Spinal cord (tissue), 10 donors: ENCODE measurements around the gene COL23A1. TPM values are rescaled to one million over a fixed set of nuclear protein-coding genes. Genes with fewer than 3 reads are reported as not detected.

Source experiments
- DNase-seq, 6 donors: peaks; one replicate each; pipeline versions ENCODE4 v3.0.0 to v3.0.0-alpha.2; 2013 to 2015; ENCODE audit warnings: low spot score in 6 of 6, low read depth in 4 of 6
- H3K27ac ChIP-seq: one replicate; pipeline ENCODE4 v1.5.1; 2013; ENCODE audit warnings: low read depth, low read length, control low read depth
- H3K27me3 ChIP-seq: one replicate; pipeline ENCODE4 v1.6.1; 2013; ENCODE audit warnings: low read length; ENCODE audit not compliant: control insufficient read depth, insufficient read depth
- H3K36me3 ChIP-seq: one replicate; pipeline ENCODE4 v1.6.1; 2013; ENCODE audit warnings: low read length; ENCODE audit not compliant: control insufficient read depth, insufficient read depth
- H3K4me1 ChIP-seq: one replicate; pipeline ENCODE4 v1.6.1; 2013; ENCODE audit warnings: low read length; ENCODE audit not compliant: control insufficient read depth, insufficient read depth
- H3K4me3 ChIP-seq: one replicate; pipeline ENCODE4 v1.5.1; 2013; ENCODE audit warnings: low read depth, low read length, control low read depth
- H3K9me3 ChIP-seq: one replicate; pipeline ENCODE4 v1.6.1; 2013; ENCODE audit warnings: low read length; ENCODE audit not compliant: control insufficient read depth, insufficient read depth
- WGBS: methylation state at CpG from one replicate; pipeline ENCODE4 v1.1.5; 2013; ENCODE audit warnings: missing lambda C conversion rate; ENCODE audit not compliant: insufficient coverage; 5-methylcytosine and 5-hydroxymethylcytosine counted together
- polyA plus RNA-seq, 2 donors: library from polyadenylated mRNA; unstranded; fragments of 120-200 nt; gene quantifications; one replicate each; pipeline ENCODE4 v1.2.1, GENCODE V29; 2013; ENCODE audit not compliant: insufficient read length in 2 of 2
- total RNA-seq, 2 donors: library from RNA; depleted of rRNA in 1 of 2; stranded (reverse); fragments of 120-200 nt in 1 of 2; fragments of >200 nt in 1 of 2; gene quantifications; one replicate each; pipeline versions ENCODE4 v1.2.3 to v1.2.4, GENCODE V29; 2013 to 2014
- donor health status: healthy.

The COL23A1 gene
- total and polyA plus RNA-seq, 4 donors = 2.8 to 9.7 (median 8.0) TPM

GRCh38 chr5:178577944-178578343 is 12.2 kb downstream of the COL23A1 start:
- DNase-seq = no peak
- Histone ChIP-seq H3K27ac (no peak overlapping the region), H3K27me3 (peaks cover 12% of the 10 kb centered on the region), H3K9me3 (no peaks in the 10 kb centered on the region), H3K4me1 (peaks cover 13% of the 10 kb centered on the region), H3K36me3 (no peaks in the 10 kb centered on the region), H3K4me3 (no peak overlapping the region)
- WGBS = 90% methylated on average over 7 of the region's 7 CpGs

GRCh38 chr5:178577376-178577839 is 12.8 kb downstream of the COL23A1 start:
- WGBS = 40% methylated on average over 31 of the region's 31 CpGs
- Histone ChIP-seq H3K27me3 (peaks cover 12% of the 10 kb centered on the region), H3K36me3 (no peaks in the 10 kb centered on the region), H3K27ac (no peak overlapping the region), H3K4me3 (no peak overlapping the region), H3K9me3 (peaks cover 2% of the 10 kb centered on the region), H3K4me1 (peaks cover 13% of the 10 kb centered on the region)
- DNase-seq = no peak

GRCh38 chr5:178576591-178577351 is 13.4 kb downstream of the COL23A1 start:
- peak in 2 of 6 donors; percentile 38 to 56 for DNase-seq
- Histone ChIP-seq H3K36me3 (no peaks in the 10 kb centered on the region), H3K4me1 (peaks cover 13% of the 10 kb centered on the region), H3K27ac (no peak overlapping the region), H3K4me3 (no peak overlapping the region), H3K27me3 (peaks cover 12% of the 10 kb centered on the region), H3K9me3 (peaks cover 2% of the 10 kb centered on the region)
- WGBS = 2% methylated on average over 85 of the region's 92 CpGs

GRCh38 chr5:178573216-178573615 is 17.0 kb downstream of the COL23A1 start:
- WGBS = 81% methylated on average over 5 of the region's 7 CpGs
- no peak overlapping the region for H3K4me3 ChIP-seq
- no peak for DNase-seq
- H3K36me3 ChIP-seq = no peaks in the 10 kb centered on the region
- peaks cover 13% of the 10 kb centered on the region for H3K4me1 ChIP-seq
- H3K27me3 ChIP-seq = peaks cover 12% of the 10 kb centered on the region
- H3K9me3 ChIP-seq = peaks cover 2% of the 10 kb centered on the region
- H3K27ac ChIP-seq = no peak overlapping the region

GRCh38 chr5:178572617-178573016 is 17.6 kb downstream of the COL23A1 start:
- DNase-seq = no peak
- H3K27me3 ChIP-seq = peaks cover 12% of the 10 kb centered on the region
- H3K4me1 ChIP-seq = peaks cover 13% of the 10 kb centered on the region
- H3K4me3 ChIP-seq = no peak overlapping the region
- H3K27ac ChIP-seq = no peak overlapping the region
- no CpG with 5 or more reads among the region's 4 CpGs for WGBS
- H3K36me3 ChIP-seq = no peaks in the 10 kb centered on the region
- H3K9me3 ChIP-seq = peaks cover 2% of the 10 kb centered on the region

GRCh38 chr5:178569485-178569884 is 20.7 kb downstream of the COL23A1 start:
- Histone ChIP-seq H3K4me3 (no peak overlapping the region), H3K4me1 (no peaks in the 10 kb centered on the region), H3K27me3 (no peaks in the 10 kb centered on the region), H3K27ac (no peak overlapping the region), H3K36me3 (no peaks in the 10 kb centered on the region), H3K9me3 (peaks cover 2% of the 10 kb centered on the region)
- WGBS = 75% methylated on average over 1 of the region's 2 CpGs
- DNase-seq = no peak

- peak in 1 of 6 donors; percentile 25 for DNase-seq
- H3K27me3 ChIP-seq = no peaks in the 10 kb centered on the region
- WGBS = 53% methylated on average over 5 of the region's 12 CpGs
- H3K9me3 ChIP-seq = no peaks in the 10 kb centered on the region
- H3K4me3 ChIP-seq = no peak overlapping the region
- peaks cover 10% of the 10 kb centered on the region for H3K4me1 ChIP-seq
- no peak overlapping the region for H3K27ac ChIP-seq
- H3K36me3 ChIP-seq = no peaks in the 10 kb centered on the region
Observed at GRCh38 chr5:178564811-178565550, 25.2 kb downstream of the COL23A1 start.

- DNase-seq = no peak
- Histone ChIP-seq H3K4me1 (peaks cover 10% of the 10 kb centered on the region), H3K9me3 (no peaks in the 10 kb centered on the region), H3K36me3 (no peaks in the 10 kb centered on the region), H3K4me3 (no peak overlapping the region), H3K27ac (no peak overlapping the region), H3K27me3 (no peaks in the 10 kb centered on the region)
- WGBS = 22% methylated on average over 4 of the region's 4 CpGs
Observed at GRCh38 chr5:178564397-178564796, 25.8 kb downstream of the COL23A1 start.

GRCh38 chr5:178563621-178564020 is 26.6 kb downstream of the COL23A1 start:
- WGBS = 82% methylated on average over 8 of the region's 8 CpGs
- Histone ChIP-seq H3K9me3 (no peaks in the 10 kb centered on the region), H3K27ac (no peak overlapping the region), H3K27me3 (no peaks in the 10 kb centered on the region), H3K4me1 (peaks cover 10% of the 10 kb centered on the region), H3K4me3 (no peak overlapping the region), H3K36me3 (no peaks in the 10 kb centered on the region)
- no peak for DNase-seq
